ENCODE results near the gene NEMP1. TPM values are rescaled to one million over a fixed set of nuclear protein-coding genes. Genes with fewer than 3 reads are reported as not detected.

The NEMP1 gene
- total RNA-seq, 1 donor from 2014 or later: 6.1 TPM

DNA sequence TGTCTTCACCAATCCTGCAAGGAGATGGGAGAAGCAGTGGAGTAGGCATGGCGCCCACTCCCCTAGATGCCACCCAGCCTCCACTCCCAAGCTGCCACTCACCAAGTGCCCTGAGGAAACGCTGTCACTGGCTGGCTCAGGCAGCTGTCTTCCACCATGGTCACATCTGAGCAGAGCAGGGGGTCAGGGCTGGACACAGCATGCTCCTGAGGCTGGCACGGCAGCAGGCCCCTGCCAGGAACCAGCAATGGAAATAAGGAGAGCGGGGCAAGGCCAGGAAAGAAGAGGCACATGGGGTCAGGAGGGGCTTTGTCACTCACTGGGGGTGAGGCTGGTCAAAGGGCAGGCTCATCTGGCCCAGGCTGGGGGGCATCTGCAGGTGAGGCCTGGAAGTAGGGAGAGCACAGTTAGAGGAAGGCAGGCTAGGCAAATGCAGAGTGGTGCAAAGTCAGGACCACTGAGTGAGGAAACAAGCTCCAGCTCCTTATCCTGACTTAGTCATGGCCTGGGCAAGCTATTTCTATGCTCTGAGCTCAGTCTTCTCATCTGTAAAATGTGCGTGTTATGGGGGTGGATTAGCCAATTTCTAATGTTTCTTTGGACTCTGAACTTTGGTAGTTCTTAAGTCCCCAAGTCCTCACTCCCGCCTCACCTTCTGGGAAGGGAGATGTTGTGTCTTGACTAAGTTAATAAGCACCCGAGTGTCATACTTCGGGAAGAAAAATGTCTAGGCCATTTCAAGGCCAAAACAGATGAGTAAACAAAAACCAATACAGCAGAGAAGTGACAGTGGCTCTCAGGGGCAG is 18.4 kb upstream of the NEMP1 start:
- no peak overlapping the region for H3K4me3 ChIP-seq (ENCODE audit: low read depth, low read length)
- DNase-seq (ENCODE audit: low read depth): no peak
- TF ChIP-seq, protein P1, sequence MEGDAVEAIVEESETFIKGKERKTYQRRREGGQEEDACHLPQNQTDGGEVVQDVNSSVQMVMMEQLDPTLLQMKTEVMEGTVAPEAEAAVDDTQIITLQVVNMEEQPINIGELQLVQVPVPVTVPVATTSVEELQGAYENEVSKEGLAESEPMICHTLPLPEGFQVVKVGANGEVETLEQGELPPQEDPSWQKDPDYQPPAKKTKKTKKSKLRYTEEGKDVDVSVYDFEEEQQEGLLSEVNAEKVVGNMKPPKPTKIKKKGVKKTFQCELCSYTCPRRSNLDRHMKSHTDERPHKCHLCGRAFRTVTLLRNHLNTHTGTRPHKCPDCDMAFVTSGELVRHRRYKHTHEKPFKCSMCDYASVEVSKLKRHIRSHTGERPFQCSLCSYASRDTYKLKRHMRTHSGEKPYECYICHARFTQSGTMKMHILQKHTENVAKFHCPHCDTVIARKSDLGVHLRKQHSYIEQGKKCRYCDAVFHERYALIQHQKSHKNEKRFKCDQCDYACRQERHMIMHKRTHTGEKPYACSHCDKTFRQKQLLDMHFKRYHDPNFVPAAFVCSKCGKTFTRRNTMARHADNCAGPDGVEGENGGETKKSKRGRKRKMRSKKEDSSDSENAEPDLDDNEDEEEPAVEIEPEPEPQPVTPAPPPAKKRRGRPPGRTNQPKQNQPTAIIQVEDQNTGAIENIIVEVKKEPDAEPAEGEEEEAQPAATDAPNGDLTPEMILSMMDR (IDR thresholded peaks at IDR 0.05; ENCODE audit: insufficient read depth, low read length, poor library complexity, severe bottlenecking): no peak
- no peaks in the 10 kb centered on the region for H3K27me3 ChIP-seq (ENCODE audit: control insufficient read depth, insufficient read depth, low read length)
- H3K36me3 ChIP-seq (ENCODE audit: control insufficient read depth, insufficient read depth, low read length): peaks cover 5% of the 10 kb centered on the region

- no peak for DNase-seq (ENCODE audit: low read depth)
- TF ChIP-seq, protein P1 (IDR thresholded peaks at IDR 0.05; ENCODE audit: insufficient read depth, low read length, poor library complexity, severe bottlenecking): no peak
- H3K4me3 ChIP-seq (ENCODE audit: low read depth, low read length): no peak overlapping the region
- no peaks in the 10 kb centered on the region for H3K27me3 ChIP-seq (ENCODE audit: control insufficient read depth, insufficient read depth, low read length)
- H3K36me3 ChIP-seq (ENCODE audit: control insufficient read depth, insufficient read depth, low read length): peaks cover 5% of the 10 kb centered on the region
Observed at GRCh38 chr12:57096099-57096572, 17.5 kb upstream of the NEMP1 start.

GRCh38 chr12:57095440-57095839 is 16.8 kb upstream of the NEMP1 start:
- H3K36me3 ChIP-seq (ENCODE audit: control insufficient read depth, insufficient read depth, low read length): peaks cover 5% of the 10 kb centered on the region
- H3K4me3 ChIP-seq (ENCODE audit: low read depth, low read length): no peak overlapping the region
- H3K27me3 ChIP-seq (ENCODE audit: control insufficient read depth, insufficient read depth, low read length): no peaks in the 10 kb centered on the region
- TF ChIP-seq, protein P1 (IDR thresholded peaks at IDR 0.05; ENCODE audit: insufficient read depth, low read length, poor library complexity, severe bottlenecking): no peak
- no peak for DNase-seq (ENCODE audit: low read depth)

GRCh38 chr12:57094208-57095160 is 15.9 kb upstream of the NEMP1 start:
- Histone ChIP-seq H3K36me3 (ENCODE audit: control insufficient read depth, insufficient read depth, low read length) (peaks cover 3% of the 10 kb centered on the region), H3K27me3 (ENCODE audit: control insufficient read depth, insufficient read depth, low read length) (no peaks in the 10 kb centered on the region), H3K4me3 (ENCODE audit: low read depth, low read length) (no peak overlapping the region)
- TF ChIP-seq, protein P1 (IDR thresholded peaks at IDR 0.05; ENCODE audit: insufficient read depth, low read length, poor library complexity, severe bottlenecking): no peak
- no peak for DNase-seq (ENCODE audit: low read depth)

- H3K4me3 ChIP-seq (ENCODE audit: low read depth, low read length): no peak overlapping the region
- DNase-seq (ENCODE audit: low read depth): no peak
- TF ChIP-seq, protein P1 (IDR thresholded peaks at IDR 0.05; ENCODE audit: insufficient read depth, low read length, poor library complexity, severe bottlenecking): peak; percentile 76
- no peaks in the 10 kb centered on the region for H3K27me3 ChIP-seq (ENCODE audit: control insufficient read depth, insufficient read depth, low read length)
- peaks cover 3% of the 10 kb centered on the region for H3K36me3 ChIP-seq (ENCODE audit: control insufficient read depth, insufficient read depth, low read length)
Observed at GRCh38 chr12:57093415-57094207, 15.0 kb upstream of the NEMP1 start.
